Transverse colon (tissue), 4 donors: ENCODE data around the gene FOXK2. TPM values are rescaled to one million over a fixed set of nuclear protein-coding genes. Genes with fewer than 3 reads are reported as not detected.

Experiments
- DNase-seq: peaks from one replicate; pipeline ENCODE4 v3.0.0-alpha.2; 2019
- H3K27ac ChIP-seq, 4 donors: fragments of 200-600 bp; sonication (generic); 2 replicates each; pipeline ENCODE4 v1.5.1; 2016 to 2018; ENCODE audit warnings: inconsistent platforms in 4 of 4
- H3K27me3 ChIP-seq: fragments of 200-600 bp; sonication (generic); 2 replicates; pipeline ENCODE4 v1.5.1; 2017; ENCODE audit warnings: inconsistent platforms
- H3K36me3 ChIP-seq, 4 donors: fragments of 200-600 bp; sonication (generic); 2 replicates each; pipeline ENCODE4 v1.5.1; 2017 to 2019; ENCODE audit warnings: inconsistent platforms in 4 of 4
- H3K4me1 ChIP-seq, 4 donors: fragments of 200-600 bp; sonication (generic); 2 replicates each; pipeline ENCODE4 v1.5.1; 2017 to 2020; ENCODE audit warnings: inconsistent platforms in 4 of 4
- H3K4me3 ChIP-seq, 4 donors: fragments of 200-600 bp; sonication (generic); 1 replicate in 1 of 4; 2 replicates in 3 of 4; pipeline versions ENCODE4 v1.5.1 to v1.6.1; 2017 to 2019; ENCODE audit warnings: inconsistent platforms in 4 of 4
- H3K9me3 ChIP-seq, 2 donors: fragments of 200-600 bp; sonication (generic); 2 replicates each; pipeline ENCODE4 v1.5.1; 2017 to 2019; ENCODE audit warnings: inconsistent platforms in 2 of 2
- CTCF ChIP-seq, 5 experiments: fragments of 200-600 bp in 3 of 5; fragments of 450-650 bp in 2 of 5; sonication (generic) in 3 of 5; IDR thresholded peaks; 1 replicate in 2 of 5; 2 replicates in 3 of 5; pipeline ENCODE4 v1.5.1; 2016 to 2017; ENCODE audit warnings: antibody characterized with exemption in 5 of 5, inconsistent platforms in 3 of 5, mild to moderate bottlenecking in 2 of 5, moderate library complexity in 1 of 5
- EP300 ChIP-seq: sonication (generic); formaldehyde crosslinking; IDR thresholded peaks from one replicate; pipeline ENCODE4 v1.6.1; 2017; ENCODE audit warnings: antibody characterized with exemption, low read depth
- POLR2A ChIP-seq: fragments of 450-650 bp; IDR thresholded peaks from one replicate; pipeline ENCODE4 v1.6.1; 2016; ENCODE audit warnings: antibody characterized with exemption, mild to moderate bottlenecking, moderate library complexity
- POLR2AphosphoS5 ChIP-seq, 3 donors: sonication (generic); formaldehyde crosslinking; IDR thresholded peaks; one replicate each; pipeline ENCODE4 v1.6.1; 2016; ENCODE audit warnings: antibody characterized with exemption in 3 of 3
- WGBS, 2 donors: methylation state at CpG; one replicate each; pipeline ENCODE4 v1.1.5; 2018; ENCODE audit warnings: low coverage in 1 of 2; 5-methylcytosine and 5-hydroxymethylcytosine counted together
- in situ Hi-C, 4 donors: fragments of 200-750 bp; cut with MboI; loops; one replicate each; pipeline versions ENCODE4 v1.15.0 to v1.15.1; 2017; ENCODE audit warnings: low sequenced_read_pairs in 3 of 4, low pct_ligation_motif_present in 1 of 4, low pct_unique_long_range_greater_than_20kb in 1 of 4
- intact Hi-C: fragments of 100-400 bp; cut with DNase I; formaldehyde crosslinking; loops from one replicate; pipeline ENCODE4 v1.15.1; 2023; ENCODE audit warnings: low total_unique reads
- total RNA-seq, 4 donors: library from RNA; depleted of rRNA; stranded (reverse); fragments of >200 nt; gene quantifications; one replicate each; pipeline ENCODE4 v1.1.0, GENCODE V29; 2016

The FOXK2 gene
- total RNA-seq, 4 donors from 2014 or later, result 41.2 to 216 (median 106) TPM

- no peaks in the 10 kb centered on the region for H3K27me3 ChIP-seq
Observed at GRCh38 chr17:82608816-82609215, 89.3 kb downstream of the FOXK2 start.

GRCh38 chr17:82609655-82610054 lies 90.1 kb downstream of the FOXK2 start:
- WGBS, 2 donors, result 92 to 97% methylated on average over 4 of the region's 4 CpGs
- H3K9me3 ChIP-seq, result no peaks in the 10 kb centered on the region
- peaks cover 0 to 5% (median 0%) of the 10 kb centered on the region in 4 donors for H3K4me1 ChIP-seq
- H3K27ac ChIP-seq, result no peak overlapping the region
- in situ Hi-C loops (no loop called here), intact Hi-C loops (loop anchor here (5.0 kb wide), 1 partner anchor 1077 kb away; no protein-coding TSS in a partner anchor)
- peaks cover 0 to 2% (median under 1%) of the 10 kb centered on the region in 4 donors for H3K36me3 ChIP-seq
- TF ChIP-seq POLR2AphosphoS5 (IDR thresholded peaks at IDR 0.05), result no peak
- no peak for TF ChIP-seq CTCF (IDR thresholded peaks at IDR 0.05)
- TF ChIP-seq POLR2A, result no peak
- no peak for TF ChIP-seq EP300
- DNase-seq, result no peak
- H3K4me3 ChIP-seq, result no peak overlapping the region
- H3K27me3 ChIP-seq, result no peaks in the 10 kb centered on the region

More at GRCh38 chr17:82608816-82609215, 89.3 kb downstream of the FOXK2 start:
- TF ChIP-seq POLR2AphosphoS5 (IDR thresholded peaks at IDR 0.05) (no peak), EP300 (no peak), POLR2A (no peak), CTCF (IDR thresholded peaks at IDR 0.05) (no peak)
- Histone ChIP-seq H3K36me3 (no peaks in the 10 kb centered on the region), H3K9me3 (no peaks in the 10 kb centered on the region), H3K27ac (no peak overlapping the region), H3K4me3 (no peak overlapping the region), H3K4me1 (peaks cover 0 to 8% (median 0%) of the 10 kb centered on the region in 4 donors)
- WGBS, 2 donors, result 52 to 78% methylated on average over 3 to 5 of the region's 5 CpGs
- DNase-seq, result no peak
- intact Hi-C loops (no loop called here), in situ Hi-C loops (no loop called here)

GRCh38 chr17:82611140-82612058 lies 91.9 kb downstream of the FOXK2 start:
- H3K36me3 ChIP-seq, result peaks cover 0 to 19% (median 8%) of the 10 kb centered on the region in 4 donors
- in situ Hi-C loops, result no loop called here
- no peak overlapping the region for H3K27ac ChIP-seq

More at GRCh38 chr17:82611140-82612058, 91.9 kb downstream of the FOXK2 start:
- TF ChIP-seq EP300 (no peak), POLR2AphosphoS5 (IDR thresholded peaks at IDR 0.05) (no peak), CTCF (IDR thresholded peaks at IDR 0.05) (no peak), POLR2A (no peak)
- intact Hi-C loops, result loop anchor here (5.0 kb wide), 1 partner anchor 1079 kb away; no protein-coding TSS in a partner anchor
- no peaks in the 10 kb centered on the region for H3K27me3 ChIP-seq
- no peaks in the 10 kb centered on the region for H3K9me3 ChIP-seq
- 75 to 76% methylated on average over 6 to 21 of the region's 21 CpGs for WGBS, 2 donors
- H3K4me1 ChIP-seq, result peaks cover 0 to 5% (median 0%) of the 10 kb centered on the region in 4 donors
- no peak overlapping the region for H3K4me3 ChIP-seq
- DNase-seq, result no peak
